H1 (cell line): ENCODE results near the gene SMG9. TPM values are rescaled to one million over a fixed set of nuclear protein-coding genes. Genes with fewer than 3 reads are reported as not detected.

Experiments
- BRCA1 ChIP-seq: IDR thresholded peaks from 2 replicates; pipeline ENCODE4 v1.6.1; 2012; ENCODE audit warnings: low read depth, low read length, improper control_type of control experiment
- CBX8 ChIP-seq: fragments of 300-800, 300-1000 bp; sonication (generic); IDR thresholded peaks from 2 replicates; pipeline ENCODE4 v1.7.1; 2016; ENCODE audit warnings: low read depth, low read length, borderline replicate concordance
- CHD2 ChIP-seq: IDR thresholded peaks from 2 replicates; pipeline ENCODE4 v1.6.1; 2012; ENCODE audit warnings: low read length, improper control_type of control experiment
- EP300 ChIP-seq, 2 experiments: IDR thresholded peaks; 1 replicate in 1 of 2; 2 replicates in 1 of 2; pipeline ENCODE4 v1.6.1; 2011 to 2012; ENCODE audit warnings: low read depth in 2 of 2, low read length in 2 of 2, mild to moderate bottlenecking in 2 of 2, borderline replicate concordance in 1 of 2, inconsistent platforms in 1 of 2, moderate library complexity in 1 of 2
- HDAC2 ChIP-seq, 2 experiments: fragments of 300-600 bp in 1 of 2; sonication (generic) in 1 of 2; IDR thresholded peaks; 2 replicates each; pipeline ENCODE4 v1.6.1; 2011 to 2012; ENCODE audit warnings: low read depth in 2 of 2, low read length in 2 of 2, mild to moderate bottlenecking in 2 of 2, moderate library complexity in 2 of 2, borderline replicate concordance in 1 of 2, inconsistent platforms in 1 of 2
- RXRA ChIP-seq: IDR thresholded peaks from 2 replicates; pipeline ENCODE4 v1.6.1; 2011; ENCODE audit warnings: low read depth, mild to moderate bottlenecking, low read length, moderate library complexity; ENCODE audit not compliant: insufficient read depth
- SIRT6 ChIP-seq: IDR thresholded peaks from one replicate; pipeline ENCODE4 v1.7.1; 2012; ENCODE audit warnings: low read length, inconsistent platforms
- ZNF274 ChIP-seq: IDR thresholded peaks from 2 replicates; pipeline ENCODE4 v1.7.0; 2012; ENCODE audit warnings: low read length, borderline replicate concordance; ENCODE audit errors: extremely low read depth
- polyA plus RNA-seq, 7 experiments: library from polyadenylated mRNA; depleted of rRNA in 3 of 7; stranded (reverse) in 5 of 7; unstranded in 2 of 7; fragments of >200 nt in 5 of 7; fragments of 200-250 nt in 2 of 7; gene quantifications; 1 replicate in 5 of 7; 2 replicates in 1 of 7; 4 replicates in 1 of 7; pipeline versions ENCODE4 v1.2.1 to v1.2.3, GENCODE V29; 2011 to 2013; ENCODE audit warnings: missing spikeins in 2 of 7, mixed read lengths in 2 of 7
- total RNA-seq: library from RNA; stranded (reverse); fragmentation: NEBNext Ultra II Directional; extraction: Animal tissue kit (Norgen Biotek cat#: 25700); gene quantifications from 2 replicates; pipeline ENCODE4 v1.2.1, GENCODE V29; 2021
- TF ChIP-seq, protein P1 (sequence below): fragments of 300-600 bp; sonication (generic); IDR thresholded peaks from 2 replicates; pipeline ENCODE4 v1.7.1; 2012; ENCODE audit warnings: low read length, moderate library complexity, mild to moderate bottlenecking, inconsistent platforms; ENCODE audit not compliant: insufficient replicate concordance
- TF ChIP-seq, protein P2 (sequence below): IDR thresholded peaks from 2 replicates; pipeline ENCODE4 v1.6.1; 2011; ENCODE audit warnings: low read depth, mild to moderate bottlenecking, low read length; ENCODE audit not compliant: insufficient read depth

Gene SMG9
- total and polyA plus RNA-seq, 2 of the 8 experiments (the other 6 are each of a cell fraction or from before 2014, with no cell fraction given): 20.4 to 28.7 TPM

- TF ChIP-seq, protein P1, sequence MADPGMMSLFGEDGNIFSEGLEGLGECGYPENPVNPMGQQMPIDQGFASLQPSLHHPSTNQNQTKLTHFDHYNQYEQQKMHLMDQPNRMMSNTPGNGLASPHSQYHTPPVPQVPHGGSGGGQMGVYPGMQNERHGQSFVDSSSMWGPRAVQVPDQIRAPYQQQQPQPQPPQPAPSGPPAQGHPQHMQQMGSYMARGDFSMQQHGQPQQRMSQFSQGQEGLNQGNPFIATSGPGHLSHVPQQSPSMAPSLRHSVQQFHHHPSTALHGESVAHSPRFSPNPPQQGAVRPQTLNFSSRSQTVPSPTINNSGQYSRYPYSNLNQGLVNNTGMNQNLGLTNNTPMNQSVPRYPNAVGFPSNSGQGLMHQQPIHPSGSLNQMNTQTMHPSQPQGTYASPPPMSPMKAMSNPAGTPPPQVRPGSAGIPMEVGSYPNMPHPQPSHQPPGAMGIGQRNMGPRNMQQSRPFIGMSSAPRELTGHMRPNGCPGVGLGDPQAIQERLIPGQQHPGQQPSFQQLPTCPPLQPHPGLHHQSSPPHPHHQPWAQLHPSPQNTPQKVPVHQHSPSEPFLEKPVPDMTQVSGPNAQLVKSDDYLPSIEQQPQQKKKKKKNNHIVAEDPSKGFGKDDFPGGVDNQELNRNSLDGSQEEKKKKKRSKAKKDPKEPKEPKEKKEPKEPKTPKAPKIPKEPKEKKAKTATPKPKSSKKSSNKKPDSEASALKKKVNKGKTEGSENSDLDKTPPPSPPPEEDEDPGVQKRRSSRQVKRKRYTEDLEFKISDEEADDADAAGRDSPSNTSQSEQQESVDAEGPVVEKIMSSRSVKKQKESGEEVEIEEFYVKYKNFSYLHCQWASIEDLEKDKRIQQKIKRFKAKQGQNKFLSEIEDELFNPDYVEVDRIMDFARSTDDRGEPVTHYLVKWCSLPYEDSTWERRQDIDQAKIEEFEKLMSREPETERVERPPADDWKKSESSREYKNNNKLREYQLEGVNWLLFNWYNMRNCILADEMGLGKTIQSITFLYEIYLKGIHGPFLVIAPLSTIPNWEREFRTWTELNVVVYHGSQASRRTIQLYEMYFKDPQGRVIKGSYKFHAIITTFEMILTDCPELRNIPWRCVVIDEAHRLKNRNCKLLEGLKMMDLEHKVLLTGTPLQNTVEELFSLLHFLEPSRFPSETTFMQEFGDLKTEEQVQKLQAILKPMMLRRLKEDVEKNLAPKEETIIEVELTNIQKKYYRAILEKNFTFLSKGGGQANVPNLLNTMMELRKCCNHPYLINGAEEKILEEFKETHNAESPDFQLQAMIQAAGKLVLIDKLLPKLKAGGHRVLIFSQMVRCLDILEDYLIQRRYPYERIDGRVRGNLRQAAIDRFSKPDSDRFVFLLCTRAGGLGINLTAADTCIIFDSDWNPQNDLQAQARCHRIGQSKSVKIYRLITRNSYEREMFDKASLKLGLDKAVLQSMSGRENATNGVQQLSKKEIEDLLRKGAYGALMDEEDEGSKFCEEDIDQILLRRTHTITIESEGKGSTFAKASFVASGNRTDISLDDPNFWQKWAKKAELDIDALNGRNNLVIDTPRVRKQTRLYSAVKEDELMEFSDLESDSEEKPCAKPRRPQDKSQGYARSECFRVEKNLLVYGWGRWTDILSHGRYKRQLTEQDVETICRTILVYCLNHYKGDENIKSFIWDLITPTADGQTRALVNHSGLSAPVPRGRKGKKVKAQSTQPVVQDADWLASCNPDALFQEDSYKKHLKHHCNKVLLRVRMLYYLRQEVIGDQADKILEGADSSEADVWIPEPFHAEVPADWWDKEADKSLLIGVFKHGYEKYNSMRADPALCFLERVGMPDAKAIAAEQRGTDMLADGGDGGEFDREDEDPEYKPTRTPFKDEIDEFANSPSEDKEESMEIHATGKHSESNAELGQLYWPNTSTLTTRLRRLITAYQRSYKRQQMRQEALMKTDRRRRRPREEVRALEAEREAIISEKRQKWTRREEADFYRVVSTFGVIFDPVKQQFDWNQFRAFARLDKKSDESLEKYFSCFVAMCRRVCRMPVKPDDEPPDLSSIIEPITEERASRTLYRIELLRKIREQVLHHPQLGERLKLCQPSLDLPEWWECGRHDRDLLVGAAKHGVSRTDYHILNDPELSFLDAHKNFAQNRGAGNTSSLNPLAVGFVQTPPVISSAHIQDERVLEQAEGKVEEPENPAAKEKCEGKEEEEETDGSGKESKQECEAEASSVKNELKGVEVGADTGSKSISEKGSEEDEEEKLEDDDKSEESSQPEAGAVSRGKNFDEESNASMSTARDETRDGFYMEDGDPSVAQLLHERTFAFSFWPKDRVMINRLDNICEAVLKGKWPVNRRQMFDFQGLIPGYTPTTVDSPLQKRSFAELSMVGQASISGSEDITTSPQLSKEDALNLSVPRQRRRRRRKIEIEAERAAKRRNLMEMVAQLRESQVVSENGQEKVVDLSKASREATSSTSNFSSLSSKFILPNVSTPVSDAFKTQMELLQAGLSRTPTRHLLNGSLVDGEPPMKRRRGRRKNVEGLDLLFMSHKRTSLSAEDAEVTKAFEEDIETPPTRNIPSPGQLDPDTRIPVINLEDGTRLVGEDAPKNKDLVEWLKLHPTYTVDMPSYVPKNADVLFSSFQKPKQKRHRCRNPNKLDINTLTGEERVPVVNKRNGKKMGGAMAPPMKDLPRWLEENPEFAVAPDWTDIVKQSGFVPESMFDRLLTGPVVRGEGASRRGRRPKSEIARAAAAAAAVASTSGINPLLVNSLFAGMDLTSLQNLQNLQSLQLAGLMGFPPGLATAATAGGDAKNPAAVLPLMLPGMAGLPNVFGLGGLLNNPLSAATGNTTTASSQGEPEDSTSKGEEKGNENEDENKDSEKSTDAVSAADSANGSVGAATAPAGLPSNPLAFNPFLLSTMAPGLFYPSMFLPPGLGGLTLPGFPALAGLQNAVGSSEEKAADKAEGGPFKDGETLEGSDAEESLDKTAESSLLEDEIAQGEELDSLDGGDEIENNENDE: no peak
- TF ChIP-seq, protein P2, sequence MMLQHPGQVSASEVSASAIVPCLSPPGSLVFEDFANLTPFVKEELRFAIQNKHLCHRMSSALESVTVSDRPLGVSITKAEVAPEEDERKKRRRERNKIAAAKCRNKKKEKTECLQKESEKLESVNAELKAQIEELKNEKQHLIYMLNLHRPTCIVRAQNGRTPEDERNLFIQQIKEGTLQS: no peak
- TF ChIP-seq CHD2 (no peak), CBX8 (no peak), RXRA (no peak), EP300 (IDR thresholded peaks at IDR 0.05; ENCODE audit: borderline replicate concordance in 1 of 2, low read depth in 2 of 2, low read length in 2 of 2) (no peak), HDAC2 (IDR thresholded peaks at IDR 0.05; ENCODE audit: borderline replicate concordance in 1 of 2, low read depth in 2 of 2, low read length in 2 of 2) (no peak), BRCA1 (no peak), ZNF274 (no peak), SIRT6 (no peak)
Measured at GRCh38 chr19:43738780-43739211, 16.0 kb downstream of the SMG9 start (continued).
